CD14-positive monocyte (primary cell): ENCODE data around the gene MYO1D. TPM values are rescaled to one million over a fixed set of nuclear protein-coding genes. Genes with fewer than 3 reads are reported as not detected.

ENCODE experiments used
- DNase-seq, 3 donors: peaks; one replicate each; pipeline ENCODE4 v3.0.0-alpha.2; 2011 to 2022
- H2AFZ ChIP-seq: 2 replicates; pipeline ENCODE4 v1.6.0; 2012; ENCODE audit warnings: mild to moderate bottlenecking, low read depth, low read length, inconsistent platforms; ENCODE audit not compliant: insufficient read depth, poor library complexity, severe bottlenecking
- H3K27ac ChIP-seq, 2 donors: 1 replicate in 1 of 2; 2 replicates in 1 of 2; pipeline ENCODE4 v1.5.1; 2012 to 2013; ENCODE audit warnings: low read length in 2 of 2, control low read depth in 1 of 2, inconsistent platforms in 1 of 2, low read depth in 1 of 2, mild to moderate bottlenecking in 1 of 2
- H3K27me3 ChIP-seq, 2 donors: one replicate each; pipeline versions ENCODE4 v1.6.0 to v1.6.1; 2011 to 2013; ENCODE audit warnings: low read length in 2 of 2; ENCODE audit not compliant: control insufficient read depth in 2 of 2, insufficient read depth in 2 of 2
- H3K36me3 ChIP-seq, 2 donors: replicated peaks in 1 of 2; 1 replicate in 1 of 2; 2 replicates in 1 of 2; pipeline versions ENCODE4 v1.5.1 to v1.6.1; 2012 to 2013; ENCODE audit warnings: low read length in 2 of 2, control low read depth in 1 of 2, inconsistent platforms in 1 of 2, mild to moderate bottlenecking in 1 of 2; ENCODE audit not compliant: insufficient read depth in 2 of 2, control insufficient read depth in 1 of 2
- H3K4me1 ChIP-seq, 2 donors: 1 replicate in 1 of 2; 2 replicates in 1 of 2; pipeline versions ENCODE4 v1.5.1 to v1.6.1; 2012 to 2013; ENCODE audit warnings: low read length in 2 of 2, control low read depth in 1 of 2, inconsistent platforms in 1 of 2, mild to moderate bottlenecking in 1 of 2, moderate library complexity in 1 of 2; ENCODE audit not compliant: insufficient read depth in 2 of 2, control insufficient read depth in 1 of 2
- H3K4me2 ChIP-seq: replicated peaks from 2 replicates; pipeline ENCODE3; 2012; ENCODE audit warnings: low read length, moderate library complexity, mild to moderate bottlenecking; ENCODE audit not compliant: poor library complexity, severe bottlenecking; ENCODE audit errors: extremely low read depth
- H3K4me3 ChIP-seq, 3 experiments: fragments of 200-600 bp in 1 of 3; sonication (generic) in 1 of 3; replicated peaks in 1 of 3; 1 replicate in 2 of 3; 2 replicates in 1 of 3; pipeline ENCODE4 v1.5.1; 2011 to 2013; ENCODE audit warnings: low read length in 3 of 3, mild to moderate bottlenecking in 3 of 3, control low read depth in 2 of 3, low read depth in 2 of 3, inconsistent platforms in 1 of 3, moderate library complexity in 1 of 3
- H3K79me2 ChIP-seq: 2 replicates; pipeline ENCODE4 v1.6.0; 2012; ENCODE audit warnings: mild to moderate bottlenecking, control low read depth, inconsistent platforms, low read length, moderate library complexity; ENCODE audit not compliant: insufficient read depth
- H3K9ac ChIP-seq: 2 replicates; pipeline ENCODE4 v1.6.0; 2017; ENCODE audit warnings: low read length, mild to moderate bottlenecking; ENCODE audit not compliant: insufficient read depth, poor library complexity, severe bottlenecking
- H3K9me3 ChIP-seq, 2 donors: replicated peaks in 1 of 2; 1 replicate in 1 of 2; 2 replicates in 1 of 2; pipeline versions ENCODE4 v1.5.1 to v1.6.1; 2012 to 2013; ENCODE audit warnings: low read length in 2 of 2, control low read depth in 1 of 2; ENCODE audit not compliant: control insufficient read depth in 1 of 2, insufficient read depth in 1 of 2
- H4K20me1 ChIP-seq: 2 replicates; pipeline ENCODE4 v1.6.0; 2012; ENCODE audit warnings: mild to moderate bottlenecking, low read length, control low read depth, moderate library complexity; ENCODE audit not compliant: insufficient read depth
- H3K27ac Mint-ChIP-seq, 7 donors: one replicate each; pipeline ENCODE4 v1.8.0; 2020; ENCODE audit warnings: mild to moderate bottlenecking in 7 of 7, mixed read lengths in 7 of 7, moderate library complexity in 6 of 7, inconsistent platforms in 2 of 7
- H3K27me3 Mint-ChIP-seq, 3 donors: one replicate each; pipeline ENCODE4 v1.8.0; 2021 to 2022; ENCODE audit warnings: low read depth in 3 of 3, mild to moderate bottlenecking in 3 of 3, mixed read lengths in 3 of 3, moderate library complexity in 3 of 3, inconsistent platforms in 1 of 3
- H3K36me3 Mint-ChIP-seq, 2 donors: one replicate each; pipeline ENCODE4 v1.8.0; 2020; ENCODE audit warnings: mixed read lengths in 2 of 2, inconsistent platforms in 1 of 2, mild to moderate bottlenecking in 1 of 2
- H3K4me1 Mint-ChIP-seq: one replicate; pipeline ENCODE4 v1.8.0; 2020; ENCODE audit warnings: mild to moderate bottlenecking, mixed read lengths
- H3K4me3 Mint-ChIP-seq, 2 donors: one replicate each; pipeline ENCODE4 v1.8.0; 2020; ENCODE audit warnings: mild to moderate bottlenecking in 2 of 2, mixed read lengths in 2 of 2, moderate library complexity in 1 of 2
- H3K9me3 Mint-ChIP-seq, 7 donors: one replicate each; pipeline ENCODE4 v1.8.0; 2020 to 2022; ENCODE audit warnings: mixed read lengths in 7 of 7, mild to moderate bottlenecking in 6 of 7, moderate library complexity in 6 of 7, inconsistent platforms in 2 of 7
- WGBS: methylation state at CpG from one replicate; pipeline ENCODE4 v1.1.5; 2013; ENCODE audit warnings: missing lambda C conversion rate; ENCODE audit not compliant: insufficient coverage; 5-methylcytosine and 5-hydroxymethylcytosine counted together
- intact Hi-C, 2 donors: fragments of 100-400 bp; cut with micrococcal nuclease; formaldehyde crosslinking; loops; one replicate each; pipeline versions ENCODE4 v1.15.0 to v1.15.1; 2023
- polyA plus RNA-seq, 3 donors: library from polyadenylated mRNA; depleted of rRNA in 1 of 3; unstranded in 2 of 3; stranded (reverse) in 1 of 3; fragments of 300-500 nt in 2 of 3; fragments of >200 nt in 1 of 3; fragmentation: Illumina TruSeq in 2 of 3; gene quantifications; 1 replicate in 2 of 3; 2 replicates in 1 of 3; pipeline ENCODE4 v1.2.3, GENCODE V29; 2012 to 2021
- TF ChIP-seq, protein P1 (sequence below): fragments of 200-600 bp; IDR thresholded peaks from one replicate; pipeline ENCODE4 v1.8.0; 2022; ENCODE audit warnings: antibody characterized with exemption, mild to moderate bottlenecking

The MYO1D gene
- polyA plus RNA-seq, 3 donors: 0.22 to 0.39 (median 0.26) TPM

DNA sequence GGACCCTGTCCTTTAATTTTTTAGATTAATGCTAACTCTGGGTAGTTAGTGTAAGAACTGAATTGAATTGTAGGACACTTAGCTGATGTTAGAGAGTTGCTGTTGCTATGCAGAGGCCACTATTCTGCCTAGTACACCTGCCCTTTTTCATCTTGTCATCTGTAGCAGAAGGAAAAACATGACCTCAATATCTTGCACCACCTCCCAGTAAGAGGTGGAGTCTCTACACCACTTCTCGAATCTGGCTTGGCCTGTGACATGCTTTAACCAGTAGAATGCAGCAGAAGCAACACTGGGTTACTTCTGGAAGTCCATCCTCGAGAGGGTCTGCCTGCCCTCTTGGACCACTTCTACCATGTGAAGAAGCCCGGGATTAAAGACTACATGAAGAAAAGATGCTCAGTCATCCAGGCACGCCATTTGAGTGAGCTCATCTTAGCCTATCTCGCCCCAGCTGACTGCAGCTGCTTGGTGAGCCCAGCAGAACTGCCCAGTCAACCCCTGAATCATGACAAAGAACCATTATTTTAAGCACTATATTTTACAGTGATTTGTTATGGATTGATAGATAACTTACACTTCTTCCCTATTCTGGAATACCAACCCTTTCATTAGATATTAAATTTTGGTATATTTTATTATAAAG lies 153.5 kb downstream of the MYO1D start:
- no peaks in the 10 kb centered on the region for H3K36me3 ChIP-seq
- H3K4me3 ChIP-seq: no peak overlapping the region
- H3K4me1 Mint-ChIP-seq: no peaks in the 10 kb centered on the region
- no peak overlapping the region for H3K4me2 ChIP-seq
- no peak overlapping the region for H3K27ac ChIP-seq
- H3K9me3 Mint-ChIP-seq: peaks cover 10 to 28% (median 19%) of the 10 kb centered on the region in 7 donors
- H3K9ac ChIP-seq: no peak overlapping the region
- peaks cover 9 to 12% of the 10 kb centered on the region in 2 donors for H3K9me3 ChIP-seq
- H3K27ac Mint-ChIP-seq: no peak overlapping the region
- DNase-seq: no peak
- no peak overlapping the region for H3K4me3 Mint-ChIP-seq
- H3K4me1 ChIP-seq: no peaks in the 10 kb centered on the region
- peaks cover 0 to 4% (median 3%) of the 10 kb centered on the region in 3 donors for H3K27me3 Mint-ChIP-seq
- intact Hi-C loops: no loop called here
- no peaks in the 10 kb centered on the region for H4K20me1 ChIP-seq
- TF ChIP-seq, protein P1, sequence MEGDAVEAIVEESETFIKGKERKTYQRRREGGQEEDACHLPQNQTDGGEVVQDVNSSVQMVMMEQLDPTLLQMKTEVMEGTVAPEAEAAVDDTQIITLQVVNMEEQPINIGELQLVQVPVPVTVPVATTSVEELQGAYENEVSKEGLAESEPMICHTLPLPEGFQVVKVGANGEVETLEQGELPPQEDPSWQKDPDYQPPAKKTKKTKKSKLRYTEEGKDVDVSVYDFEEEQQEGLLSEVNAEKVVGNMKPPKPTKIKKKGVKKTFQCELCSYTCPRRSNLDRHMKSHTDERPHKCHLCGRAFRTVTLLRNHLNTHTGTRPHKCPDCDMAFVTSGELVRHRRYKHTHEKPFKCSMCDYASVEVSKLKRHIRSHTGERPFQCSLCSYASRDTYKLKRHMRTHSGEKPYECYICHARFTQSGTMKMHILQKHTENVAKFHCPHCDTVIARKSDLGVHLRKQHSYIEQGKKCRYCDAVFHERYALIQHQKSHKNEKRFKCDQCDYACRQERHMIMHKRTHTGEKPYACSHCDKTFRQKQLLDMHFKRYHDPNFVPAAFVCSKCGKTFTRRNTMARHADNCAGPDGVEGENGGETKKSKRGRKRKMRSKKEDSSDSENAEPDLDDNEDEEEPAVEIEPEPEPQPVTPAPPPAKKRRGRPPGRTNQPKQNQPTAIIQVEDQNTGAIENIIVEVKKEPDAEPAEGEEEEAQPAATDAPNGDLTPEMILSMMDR: no peak
- H2AFZ ChIP-seq: no peak overlapping the region
- peaks cover 0 to 3% of the 10 kb centered on the region in 2 donors for H3K36me3 Mint-ChIP-seq
- no peaks in the 10 kb centered on the region for H3K79me2 ChIP-seq
- 89% methylated on average over 4 of the region's 5 CpGs for WGBS
- H3K27me3 ChIP-seq: no peaks in the 10 kb centered on the region

DNA sequence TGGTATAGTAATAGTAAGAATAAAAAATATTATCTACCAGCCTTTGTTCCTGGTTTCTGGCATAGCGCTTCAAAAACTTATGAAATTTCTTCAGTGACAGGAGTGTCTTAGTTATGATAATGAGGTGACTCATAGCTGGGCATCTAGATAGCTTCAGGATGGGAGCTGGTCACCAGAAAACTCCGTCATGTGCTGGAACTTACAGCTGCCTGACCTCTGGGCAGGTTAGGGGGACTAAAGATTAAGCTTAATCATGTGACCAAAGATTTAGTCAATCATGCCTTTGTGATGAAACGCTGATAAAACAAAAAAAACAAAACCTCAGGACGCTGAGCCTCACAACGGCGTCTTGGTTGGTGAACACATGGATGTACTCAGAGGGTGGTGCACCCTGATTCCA lies 154.2 kb downstream of the MYO1D start:
- H3K4me1 Mint-ChIP-seq: no peaks in the 10 kb centered on the region
- peak overlapping the region in 1 of 7 donors; percentile 45 for H3K27ac Mint-ChIP-seq

More for the DNA sequence above, 154.2 kb downstream of the MYO1D start:
- Mint-ChIP-seq H3K4me3 (no peak overlapping the region), H3K36me3 (peaks cover 0 to 3% of the 10 kb centered on the region in 2 donors), H3K27me3 (peaks cover 0 to 3% (median 3%) of the 10 kb centered on the region in 3 donors), H3K9me3 (peaks cover 10 to 30% (median 19%) of the 10 kb centered on the region in 7 donors)
- H3K9ac ChIP-seq: no peak overlapping the region
- 100% methylated on average over 5 of the region's 6 CpGs for WGBS
- H3K4me3 ChIP-seq: no peak overlapping the region
- H3K27me3 ChIP-seq: no peaks in the 10 kb centered on the region
- H2AFZ ChIP-seq: no peak overlapping the region
- no peaks in the 10 kb centered on the region for H3K36me3 ChIP-seq
- H4K20me1 ChIP-seq: no peaks in the 10 kb centered on the region
- no peak overlapping the region for H3K4me2 ChIP-seq
- H3K9me3 ChIP-seq: peaks cover 9 to 12% of the 10 kb centered on the region in 2 donors
- no peaks in the 10 kb centered on the region for H3K4me1 ChIP-seq
- intact Hi-C loops: no loop called here
- H3K27ac ChIP-seq: no peak overlapping the region
- no peak for DNase-seq
- H3K79me2 ChIP-seq: no peaks in the 10 kb centered on the region
- TF ChIP-seq, protein P1: no peak
